Measurements from ENCODE around the gene PDE3A. TPM values are rescaled to one million over a fixed set of nuclear protein-coding genes. Genes with fewer than 3 reads are reported as not detected.
"Not testable (repeated sequence)": the region's sequence is repeated elsewhere in the genome, so short reads cannot be mapped to it uniquely, and the experiment has no call there.

PDE3A gene
- total RNA-seq, 4 donors from 2014 or later = 7.7 to 75.8 (median 18.7) TPM

GRCh38 chr12:20377750-20378149 lies 9.4 kb downstream of the PDE3A start:
- Histone ChIP-seq H3K27ac (no peak overlapping the region), H3K4me3 (no peak overlapping the region), H3K9me3 (no peaks in the 10 kb centered on the region), H3K27me3 (no peaks in the 10 kb centered on the region), H3K4me1 (no peaks in the 10 kb centered on the region), H3K36me3 (no peaks in the 10 kb centered on the region)
- TF ChIP-seq, protein P1, sequence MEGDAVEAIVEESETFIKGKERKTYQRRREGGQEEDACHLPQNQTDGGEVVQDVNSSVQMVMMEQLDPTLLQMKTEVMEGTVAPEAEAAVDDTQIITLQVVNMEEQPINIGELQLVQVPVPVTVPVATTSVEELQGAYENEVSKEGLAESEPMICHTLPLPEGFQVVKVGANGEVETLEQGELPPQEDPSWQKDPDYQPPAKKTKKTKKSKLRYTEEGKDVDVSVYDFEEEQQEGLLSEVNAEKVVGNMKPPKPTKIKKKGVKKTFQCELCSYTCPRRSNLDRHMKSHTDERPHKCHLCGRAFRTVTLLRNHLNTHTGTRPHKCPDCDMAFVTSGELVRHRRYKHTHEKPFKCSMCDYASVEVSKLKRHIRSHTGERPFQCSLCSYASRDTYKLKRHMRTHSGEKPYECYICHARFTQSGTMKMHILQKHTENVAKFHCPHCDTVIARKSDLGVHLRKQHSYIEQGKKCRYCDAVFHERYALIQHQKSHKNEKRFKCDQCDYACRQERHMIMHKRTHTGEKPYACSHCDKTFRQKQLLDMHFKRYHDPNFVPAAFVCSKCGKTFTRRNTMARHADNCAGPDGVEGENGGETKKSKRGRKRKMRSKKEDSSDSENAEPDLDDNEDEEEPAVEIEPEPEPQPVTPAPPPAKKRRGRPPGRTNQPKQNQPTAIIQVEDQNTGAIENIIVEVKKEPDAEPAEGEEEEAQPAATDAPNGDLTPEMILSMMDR (IDR thresholded peaks at IDR 0.05) = no peak
- no peak for TF ChIP-seq POLR2A (IDR thresholded peaks at IDR 0.05)
- no peak for DNase-seq
- intact Hi-C loops (cut with DNase I; ENCODE audit: low total_unique reads) = no loop called here

- TF ChIP-seq POLR2A (IDR thresholded peaks at IDR 0.05) = no peak
- TF ChIP-seq, protein P1 (IDR thresholded peaks at IDR 0.05) = no peak
- no peaks in the 10 kb centered on the region for H3K27me3 ChIP-seq
- H3K4me3 ChIP-seq = no peak overlapping the region
- no peaks in the 10 kb centered on the region for H3K36me3 ChIP-seq
- intact Hi-C loops (cut with DNase I; ENCODE audit: low total_unique reads) = no loop called here
- H3K4me1 ChIP-seq = no peaks in the 10 kb centered on the region
- DNase-seq = no peak
- no peak overlapping the region for H3K27ac ChIP-seq
- no peaks in the 10 kb centered on the region for H3K9me3 ChIP-seq
Measured at GRCh38 chr12:20382117-20382516, 13.8 kb downstream of the PDE3A start.

GRCh38 chr12:20383612-20384011 lies 15.3 kb downstream of the PDE3A start:
- H3K27me3 ChIP-seq = no peaks in the 10 kb centered on the region
- no peak overlapping the region for H3K27ac ChIP-seq
- H3K9me3 ChIP-seq = no peaks in the 10 kb centered on the region
- H3K36me3 ChIP-seq = no peaks in the 10 kb centered on the region
- DNase-seq = no peak
- no peak for TF ChIP-seq POLR2A (IDR thresholded peaks at IDR 0.05)
- TF ChIP-seq, protein P1 (IDR thresholded peaks at IDR 0.05) = no peak
- H3K4me1 ChIP-seq = no peaks in the 10 kb centered on the region
- H3K4me3 ChIP-seq = no peak overlapping the region
- intact Hi-C loops (cut with DNase I; ENCODE audit: low total_unique reads) = no loop called here

DNA sequence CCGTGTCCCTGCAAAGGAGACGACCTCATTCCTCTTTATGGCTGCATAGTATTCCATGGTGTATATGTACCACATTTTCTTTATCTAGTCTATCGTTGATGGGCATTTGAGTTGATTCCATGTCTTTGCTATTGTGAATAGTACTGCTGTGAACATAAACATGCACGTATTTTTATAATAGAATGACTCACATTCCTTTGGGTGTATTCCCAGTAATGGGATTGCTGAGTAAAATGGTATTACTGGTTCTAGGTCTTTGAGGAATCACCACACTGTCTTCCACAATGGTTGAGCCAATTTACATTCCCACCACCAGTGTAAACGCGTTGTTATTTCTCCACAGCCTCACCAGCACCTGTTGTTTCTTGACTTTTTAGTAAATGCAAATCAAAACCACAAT lies 16.5 kb downstream of the PDE3A start:
- H3K4me3 ChIP-seq; H3K27me3 ChIP-seq; H3K36me3 ChIP-seq; H3K9me3 ChIP-seq; H3K27ac ChIP-seq; intact Hi-C loops (cut with DNase I; ENCODE audit: low total_unique reads); DNase-seq; H3K4me1 ChIP-seq: not testable (repeated sequence)

- Histone ChIP-seq H3K27me3 (no peaks in the 10 kb centered on the region), H3K27ac (no peak overlapping the region), H3K9me3 (no peaks in the 10 kb centered on the region), H3K36me3 (no peaks in the 10 kb centered on the region), H3K4me3 (no peak overlapping the region), H3K4me1 (no peaks in the 10 kb centered on the region)
- intact Hi-C loops (cut with DNase I; ENCODE audit: low total_unique reads) = no loop called here
- TF ChIP-seq POLR2A (IDR thresholded peaks at IDR 0.05) = no peak
- TF ChIP-seq, protein P1 (IDR thresholded peaks at IDR 0.05) = no peak
- DNase-seq = no peak
Measured at GRCh38 chr12:20390846-20391245, 22.5 kb downstream of the PDE3A start.

DNA sequence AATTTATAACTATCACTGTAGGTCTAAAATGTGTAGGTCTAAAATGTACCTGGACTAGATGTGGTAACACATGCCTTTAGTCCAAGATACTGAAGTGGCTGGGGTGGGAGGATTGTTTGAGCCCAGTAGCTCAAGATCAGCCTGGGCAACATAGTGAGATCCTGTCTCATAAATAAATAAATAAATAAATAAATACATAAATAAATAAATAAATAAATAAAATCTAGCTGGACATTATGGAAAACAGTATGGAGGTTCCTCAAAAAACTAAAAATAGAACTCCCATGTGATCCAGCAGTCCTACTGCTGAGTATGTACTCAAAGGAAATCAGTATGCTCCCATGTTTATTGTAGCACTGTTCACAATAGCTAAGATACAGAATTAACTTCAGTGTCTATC lies 24.0 kb downstream of the PDE3A start:
- intact Hi-C loops (cut with DNase I; ENCODE audit: low total_unique reads) = no loop called here

More for the DNA sequence above, 24.0 kb downstream of the PDE3A start:
- no peaks in the 10 kb centered on the region for H3K9me3 ChIP-seq
- H3K27me3 ChIP-seq = no peaks in the 10 kb centered on the region
- H3K4me1 ChIP-seq = no peaks in the 10 kb centered on the region
- H3K27ac ChIP-seq = no peak overlapping the region
- DNase-seq = no peak
- H3K4me3 ChIP-seq = no peak overlapping the region
- TF ChIP-seq POLR2A (IDR thresholded peaks at IDR 0.05) = no peak
- TF ChIP-seq, protein P1 (IDR thresholded peaks at IDR 0.05) = no peak
- H3K36me3 ChIP-seq = no peaks in the 10 kb centered on the region
